H1 (cell line): Measurements from ENCODE around the gene CDH8. TPM values are rescaled to one million over a fixed set of nuclear protein-coding genes. Genes with fewer than 3 reads are reported as not detected.

ENCODE experiments used
- ATF3 ChIP-seq: IDR thresholded peaks from 2 replicates; pipeline ENCODE4 v1.6.1; 2011; ENCODE audit warnings: low read depth, mild to moderate bottlenecking, low read length; ENCODE audit not compliant: insufficient read depth
- CEBPB ChIP-seq: IDR thresholded peaks from 2 replicates; pipeline ENCODE4 v1.6.1; 2012; ENCODE audit warnings: low read depth, low read length
- CHD7 ChIP-seq: fragments of 300-600 bp; sonication (generic); IDR thresholded peaks from 2 replicates; pipeline ENCODE4 v1.7.1; 2012; ENCODE audit warnings: low read length, moderate library complexity, mild to moderate bottlenecking, inconsistent platforms; ENCODE audit not compliant: insufficient replicate concordance
- CTBP2 ChIP-seq: IDR thresholded peaks from 2 replicates; pipeline ENCODE4 v1.7.0; 2011; ENCODE audit warnings: borderline replicate concordance, mild to moderate bottlenecking, moderate library complexity, mixed read lengths, low read length; ENCODE audit not compliant: insufficient read depth, insufficient read length
- KDM5A ChIP-seq: fragments of 200-600 bp; IDR thresholded peaks from 2 replicates; pipeline ENCODE4 v1.7.1; 2012; ENCODE audit warnings: mild to moderate bottlenecking, low read length, inconsistent platforms, mixed read lengths
- NANOG ChIP-seq: IDR thresholded peaks from 2 replicates; pipeline ENCODE4 v1.6.1; 2011; ENCODE audit warnings: low read length, low read depth, mild to moderate bottlenecking, inconsistent platforms; ENCODE audit not compliant: insufficient read depth, poor library complexity, severe bottlenecking
- POLR2A ChIP-seq, 2 experiments: IDR thresholded peaks; 1 replicate in 1 of 2; 2 replicates in 1 of 2; pipeline ENCODE4 v1.6.1; 2011; ENCODE audit warnings: low read depth in 2 of 2, low read length in 2 of 2, mild to moderate bottlenecking in 2 of 2; ENCODE audit errors: control extremely low read depth in 1 of 2
- POLR2AphosphoS5 ChIP-seq: IDR thresholded peaks from 2 replicates; pipeline ENCODE4 v1.6.1; 2011; ENCODE audit warnings: low read depth, low read length
- SP4 ChIP-seq: IDR thresholded peaks from 2 replicates; pipeline ENCODE4 v1.6.1; 2012; ENCODE audit warnings: low read length, inconsistent platforms
- polyA plus RNA-seq, 7 experiments: library from polyadenylated mRNA; depleted of rRNA in 3 of 7; stranded (reverse) in 5 of 7; unstranded in 2 of 7; fragments of >200 nt in 5 of 7; fragments of 200-250 nt in 2 of 7; gene quantifications; 1 replicate in 5 of 7; 2 replicates in 1 of 7; 4 replicates in 1 of 7; pipeline versions ENCODE4 v1.2.1 to v1.2.3, GENCODE V29; 2011 to 2013; ENCODE audit warnings: missing spikeins in 2 of 7, mixed read lengths in 2 of 7
- total RNA-seq: library from RNA; stranded (reverse); fragmentation: NEBNext Ultra II Directional; extraction: Animal tissue kit (Norgen Biotek cat#: 25700); gene quantifications from 2 replicates; pipeline ENCODE4 v1.2.1, GENCODE V29; 2021

Gene CDH8
- total and polyA plus RNA-seq, 2 of the 8 experiments (the other 6 are each of a cell fraction or from before 2014, with no cell fraction given): 7.7 to 8.4 TPM

- TF ChIP-seq CHD7 (no peak), POLR2A (IDR thresholded peaks at IDR 0.05; ENCODE audit: control extremely low read depth in 1 of 2, low read depth in 2 of 2, low read length in 2 of 2) (no peak), POLR2AphosphoS5 (no peak), SP4 (no peak), NANOG (no peak), CEBPB (no peak), CTBP2 (no peak), KDM5A (no peak), ATF3 (no peak)
Observed at GRCh38 chr16:61770301-61770700, 265.9 kb downstream of the CDH8 start (continued).
